NCI-H2171 treated with DMSO at 0.1 percent for 48 hours (cell line): ENCODE data around the gene RIC8B.

ENCODE experiments used
- DNase-seq: peaks from one replicate; lab custom pipeline; 2025; lab: John Stamatoyannopoulos, UW

RIC8B gene

DNA sequence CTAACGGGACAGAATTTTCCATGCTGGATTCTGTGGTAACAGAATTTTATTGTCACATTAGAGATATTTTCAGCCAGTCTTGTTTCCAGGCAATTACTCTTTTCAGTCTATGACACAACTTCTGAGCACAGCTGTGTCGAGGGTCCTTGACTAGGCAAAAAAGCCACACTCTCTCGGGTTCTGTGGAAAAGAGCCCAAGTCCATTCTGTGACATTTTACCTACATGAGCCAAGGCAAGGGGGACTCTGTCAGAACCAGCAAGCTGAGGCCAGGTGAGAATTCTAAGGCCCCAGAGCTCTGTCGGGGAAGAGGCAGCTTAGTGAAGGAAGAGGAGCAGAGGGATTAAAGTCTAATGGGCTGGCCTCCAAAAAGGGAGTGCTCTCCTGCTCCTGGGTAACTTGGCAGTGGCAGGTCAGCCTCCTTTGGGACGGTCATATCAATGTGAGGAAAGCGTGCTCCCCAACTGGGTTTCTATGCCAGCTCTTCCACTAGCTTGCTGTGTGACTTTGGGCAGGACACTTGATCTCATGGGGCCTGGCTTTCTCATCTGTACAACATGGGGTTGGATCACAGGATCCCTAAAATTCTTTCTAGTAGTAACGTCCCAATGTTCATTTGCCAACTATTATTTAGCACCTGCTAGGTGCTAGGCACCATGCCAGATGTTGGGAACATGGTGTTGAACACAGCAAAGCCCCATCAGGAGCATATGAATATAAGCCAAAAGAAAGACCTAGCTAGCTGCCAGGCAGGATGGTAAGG, 16.0 kb upstream of the RIC8B start:
- no peak for DNase-seq

DNA sequence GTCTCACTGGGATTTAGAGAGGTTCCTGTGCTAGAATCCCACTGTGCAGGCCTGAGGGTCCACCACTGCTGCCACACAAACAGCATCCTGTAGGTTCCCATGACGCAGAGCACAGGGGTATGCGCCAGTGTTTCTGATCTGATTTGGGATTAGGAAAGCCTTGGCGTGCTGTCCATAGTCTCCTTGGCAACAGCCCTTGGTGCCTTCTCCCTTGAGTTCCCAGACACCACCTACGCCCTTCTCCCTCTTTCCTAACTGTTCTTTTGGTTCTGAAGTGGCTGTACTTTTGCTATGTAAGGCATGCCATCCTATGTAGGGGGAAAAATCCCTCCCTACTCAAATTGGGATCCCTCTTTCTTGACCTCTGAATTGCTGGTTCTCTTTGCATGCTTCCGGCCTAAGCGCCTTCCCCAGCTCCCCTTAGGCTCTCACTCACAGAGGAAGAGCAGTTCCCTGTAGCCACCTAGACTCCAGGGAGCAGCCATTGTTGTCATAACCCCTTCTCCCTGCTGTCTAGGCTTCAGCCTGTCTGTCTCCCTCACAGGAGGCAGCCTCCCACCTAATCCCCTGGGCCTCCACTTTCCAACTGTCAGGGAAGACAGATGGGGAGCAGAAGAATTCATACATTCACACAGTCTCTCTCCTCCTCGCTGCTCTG, 14.8 kb upstream of the RIC8B start:
- DNase-seq, result peak; percentile 64

DNA sequence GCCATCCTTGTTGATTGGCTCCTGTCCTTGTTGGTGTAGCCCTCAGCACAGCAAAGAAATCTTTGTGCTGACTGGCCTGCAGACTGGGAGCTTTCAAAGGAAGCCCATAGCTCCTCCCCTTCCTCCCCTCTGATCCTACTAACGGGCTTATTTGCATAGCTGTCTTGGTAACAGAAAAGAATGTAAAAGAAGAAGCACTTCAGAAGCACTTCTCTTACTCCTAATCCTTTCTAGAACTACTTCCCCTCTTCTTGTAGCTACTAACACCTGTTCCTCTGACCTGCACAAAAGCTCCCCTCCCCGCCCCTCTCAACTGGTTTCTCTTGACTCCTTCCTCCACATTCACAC, 14.3 kb upstream of the RIC8B start:
- no peak for DNase-seq

DNA sequence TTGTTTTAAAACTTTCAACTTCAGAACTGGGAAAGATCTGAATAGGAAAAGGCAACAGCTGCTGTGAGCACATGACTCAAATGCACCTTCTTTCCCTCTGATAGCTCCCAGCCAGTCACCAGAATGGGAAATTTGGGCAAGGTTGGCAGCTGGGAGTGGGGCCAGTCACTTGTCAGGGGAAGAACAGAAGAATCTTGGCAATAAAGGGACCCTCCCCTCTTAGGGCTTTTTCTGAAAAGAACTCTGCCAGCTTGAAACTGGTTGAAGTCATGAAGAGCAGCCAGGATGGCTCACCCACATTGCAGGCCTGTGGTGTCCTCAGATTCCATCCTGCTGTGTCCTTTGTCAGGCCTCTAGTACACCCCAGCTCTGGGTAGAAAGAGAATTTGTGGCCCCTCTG, 10.3 kb upstream of the RIC8B start:
- no peak for DNase-seq

DNA sequence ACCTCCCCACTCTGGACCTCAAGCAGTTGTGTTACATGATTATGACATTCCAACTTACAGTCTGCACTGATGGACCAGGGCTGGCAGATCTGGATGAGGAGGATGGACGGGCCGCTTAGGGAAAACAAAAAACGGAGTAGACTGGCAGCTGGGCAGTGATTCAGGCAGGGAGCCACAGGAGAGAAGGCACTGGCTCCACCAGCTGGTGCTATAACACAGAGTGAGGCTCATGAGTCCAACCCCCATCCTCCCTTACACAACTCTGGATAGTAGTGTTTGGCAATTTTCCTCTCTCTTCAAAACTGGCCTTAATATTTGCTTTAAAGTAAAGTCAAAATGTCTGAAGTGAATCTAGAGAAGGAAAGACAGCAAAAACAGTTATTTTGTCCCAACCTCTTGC, 9.7 kb upstream of the RIC8B start:
- no peak for DNase-seq

DNA sequence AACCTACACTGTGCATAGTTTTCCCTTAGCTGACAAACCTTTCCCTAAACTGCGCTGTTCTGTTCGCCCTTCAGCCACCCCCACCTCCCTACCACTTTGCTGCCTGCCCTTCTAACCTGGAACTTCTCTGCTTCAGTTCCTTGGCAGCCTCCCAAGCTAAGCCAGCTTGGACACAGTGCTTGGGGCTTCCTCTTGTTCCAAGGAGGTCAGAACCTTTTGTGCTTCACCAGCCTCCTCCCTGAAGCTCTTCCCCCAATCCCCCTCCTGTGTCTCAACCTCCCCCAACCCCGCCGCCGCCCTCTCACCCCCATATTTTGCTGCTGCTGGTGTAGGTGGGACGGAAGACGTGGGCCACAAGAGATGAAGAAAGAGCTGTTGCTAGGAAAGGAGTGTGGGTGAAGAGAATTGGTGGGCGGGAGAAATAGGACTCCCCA, 8.1 kb upstream of the RIC8B start:
- DNase-seq, result no peak

DNA sequence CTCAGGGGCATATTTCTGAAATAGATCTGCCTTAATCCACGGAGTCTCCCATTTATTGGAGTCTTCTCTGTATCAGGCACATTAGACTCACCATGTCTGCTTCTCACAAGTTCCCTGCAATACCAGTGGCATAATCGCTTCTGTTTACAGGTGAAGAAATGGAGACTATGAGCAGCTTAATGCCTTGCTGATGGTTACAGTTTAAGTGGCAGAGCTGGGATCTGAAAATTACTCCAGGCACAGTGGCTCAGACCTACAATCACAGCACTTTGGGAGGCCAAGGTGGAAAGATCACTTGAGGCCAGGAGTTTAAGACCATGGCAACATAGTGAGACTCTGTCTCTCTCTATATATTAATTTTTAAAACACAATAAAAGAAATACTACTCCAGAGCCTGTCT, 7.3 kb upstream of the RIC8B start:
- no peak for DNase-seq

DNA sequence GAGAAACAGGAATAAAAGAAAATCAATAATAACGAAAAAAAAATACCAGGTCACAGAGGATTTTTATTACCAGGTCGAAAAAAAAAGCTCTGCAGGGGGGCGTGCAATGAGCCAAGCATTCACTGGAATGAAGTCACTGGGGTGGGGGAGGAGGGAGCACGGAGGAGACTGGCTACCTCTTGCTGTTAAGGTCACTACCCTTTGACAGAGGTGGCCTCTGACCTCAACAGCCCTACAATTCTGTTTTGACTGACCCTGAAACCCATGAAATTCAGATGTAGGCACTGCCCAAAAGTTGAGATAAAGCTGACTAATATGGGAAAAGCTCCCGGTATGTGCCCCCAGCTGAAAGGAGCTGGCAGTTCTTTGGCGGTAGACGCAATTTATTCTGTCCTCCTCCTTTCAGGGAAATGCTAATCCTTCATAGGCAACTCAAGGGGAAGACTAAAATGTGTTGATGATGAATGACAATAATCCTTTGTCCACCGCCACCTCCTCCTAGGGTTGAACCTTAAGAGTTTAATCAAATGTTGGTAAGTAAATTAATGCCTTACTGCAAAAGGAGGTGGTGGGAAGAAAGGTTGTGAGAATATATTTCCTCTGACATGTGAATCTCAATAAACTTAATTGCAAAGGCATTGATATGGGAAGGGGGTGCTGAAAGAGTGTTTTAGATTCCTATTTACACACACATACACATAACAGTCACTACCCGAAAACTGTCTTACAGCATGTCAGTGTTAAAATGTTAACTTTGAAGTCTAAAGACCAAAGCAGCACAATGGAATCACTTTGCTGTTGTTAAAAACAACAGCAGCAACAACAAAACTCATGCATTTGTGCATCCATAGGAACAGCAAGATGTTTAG, 6.3 kb upstream of the RIC8B start:
- no peak for DNase-seq

DNA sequence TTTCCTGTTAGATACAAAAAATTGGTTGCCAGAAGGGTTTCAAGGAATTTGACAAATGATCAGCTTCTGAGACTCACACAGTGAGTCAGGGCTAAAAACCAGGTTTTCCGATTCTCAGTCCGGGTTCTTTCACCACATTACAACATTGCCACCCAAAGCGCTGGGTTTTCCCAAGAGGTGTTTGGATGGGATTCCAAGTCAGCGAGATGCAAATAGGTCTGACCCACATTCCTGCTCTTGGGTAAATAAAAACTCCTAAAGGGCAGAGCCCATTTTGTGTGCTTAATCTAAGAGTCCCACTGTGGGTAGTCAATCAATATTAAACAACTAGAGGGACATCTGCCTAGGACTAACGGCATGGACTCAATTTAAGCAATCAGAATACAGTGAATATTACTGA, 5.4 kb upstream of the RIC8B start:
- no peak for DNase-seq

DNA sequence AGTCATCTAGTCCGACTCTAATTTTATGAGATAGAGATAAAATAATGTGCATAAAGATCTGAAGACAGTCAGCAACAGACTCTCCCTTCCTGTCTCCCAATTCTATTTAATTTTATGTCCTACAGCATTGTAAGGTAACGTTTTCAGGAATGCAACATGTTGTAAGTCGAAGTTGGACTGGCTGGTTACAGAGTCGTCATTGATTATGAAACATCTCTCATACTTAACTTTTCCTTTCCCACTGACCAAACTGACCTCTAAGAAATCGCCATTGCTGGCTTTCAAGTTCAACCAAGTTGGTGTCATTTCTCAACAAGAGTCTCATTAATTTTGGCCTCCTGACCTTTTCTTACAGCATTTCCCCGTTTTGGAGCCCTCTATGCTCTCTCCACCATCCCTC, 4.9 kb upstream of the RIC8B start:
- no peak for DNase-seq

DNA sequence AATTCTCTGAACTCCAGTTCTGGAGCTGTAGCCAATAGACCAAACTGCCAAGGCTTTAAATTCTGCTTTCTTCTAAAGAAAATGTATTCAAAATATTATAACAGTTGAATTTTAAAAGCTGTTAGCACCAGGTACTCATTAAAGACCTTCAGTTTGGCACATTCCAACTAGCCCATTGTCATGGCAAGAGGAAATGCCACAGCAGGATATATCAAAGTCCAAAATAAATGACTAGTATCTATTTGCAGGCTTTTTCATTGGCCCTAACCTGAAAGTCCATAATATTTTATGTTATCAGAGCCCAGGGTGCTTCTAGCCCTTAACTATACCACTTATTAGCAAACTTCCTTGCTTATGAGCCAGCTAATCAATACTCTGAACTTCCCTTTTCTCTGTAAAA, 3.1 kb upstream of the RIC8B start:
- no peak for DNase-seq

DNA sequence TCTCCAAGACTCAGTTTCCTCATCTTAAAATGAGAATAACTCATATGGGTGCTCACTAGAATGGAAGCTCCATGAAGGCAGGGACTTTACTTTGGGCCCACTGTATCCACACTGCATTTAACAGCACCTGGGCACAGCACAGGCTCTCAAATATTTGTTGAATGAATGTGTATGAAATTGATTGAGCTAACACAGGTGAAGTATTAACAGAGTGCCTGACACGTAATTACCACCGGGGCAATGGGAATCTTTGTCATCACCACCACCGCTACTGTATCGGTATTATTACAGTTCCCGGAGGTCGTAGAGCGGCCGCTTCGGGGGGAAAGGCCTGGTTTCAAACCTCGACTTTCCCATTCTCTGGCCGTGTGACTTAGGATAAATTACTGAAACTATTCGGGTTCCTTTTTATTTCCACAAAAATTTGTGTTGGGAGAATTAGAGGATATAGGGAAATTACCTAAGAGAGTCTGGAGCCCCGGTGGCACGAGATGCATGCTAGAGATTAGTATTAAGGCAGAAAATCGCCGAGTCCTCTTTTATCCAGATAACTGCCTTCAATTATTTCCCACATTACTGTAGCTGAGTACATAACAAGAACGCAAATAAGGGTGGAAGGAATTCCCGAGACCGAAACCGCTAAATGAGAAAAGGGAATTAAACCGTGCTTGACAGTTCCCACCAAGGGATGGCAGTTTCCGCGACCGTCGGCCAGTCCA, 1.0 kb upstream of the RIC8B start:
- no peak for DNase-seq

DNA sequence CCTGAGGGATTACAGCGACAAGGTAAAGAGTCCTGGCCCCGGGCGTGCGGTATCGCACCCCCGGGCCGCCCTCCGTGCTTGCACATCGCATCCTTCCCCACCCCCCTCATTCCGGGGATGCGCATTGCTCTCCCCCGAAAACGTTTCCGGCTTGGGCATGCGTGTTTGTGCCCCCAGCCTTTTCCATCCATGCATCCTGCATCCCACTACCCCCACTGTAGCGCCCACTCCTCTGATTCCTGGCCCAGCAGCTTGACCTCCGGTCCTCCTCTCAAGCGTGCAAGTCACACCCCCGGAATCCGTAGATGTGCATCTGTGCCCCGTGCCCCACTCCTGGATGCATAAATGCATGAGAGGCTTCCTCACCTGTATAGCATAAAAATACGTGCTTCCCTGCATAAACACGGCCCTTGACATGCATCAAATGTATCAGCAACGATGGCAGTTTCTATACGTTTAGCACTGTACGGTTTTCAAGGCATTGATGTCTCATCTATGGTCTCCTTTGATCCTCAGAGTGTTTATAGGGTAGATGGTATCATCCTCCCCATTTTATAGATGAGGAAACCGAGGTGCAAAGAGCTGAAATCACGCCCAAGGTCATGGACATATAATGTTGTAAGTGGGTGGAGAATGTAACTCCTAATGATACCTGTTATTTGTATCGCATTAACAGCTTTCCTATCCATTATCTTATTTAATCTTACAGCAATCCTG, 484 bp downstream of the RIC8B start:
- no peak for DNase-seq

DNA sequence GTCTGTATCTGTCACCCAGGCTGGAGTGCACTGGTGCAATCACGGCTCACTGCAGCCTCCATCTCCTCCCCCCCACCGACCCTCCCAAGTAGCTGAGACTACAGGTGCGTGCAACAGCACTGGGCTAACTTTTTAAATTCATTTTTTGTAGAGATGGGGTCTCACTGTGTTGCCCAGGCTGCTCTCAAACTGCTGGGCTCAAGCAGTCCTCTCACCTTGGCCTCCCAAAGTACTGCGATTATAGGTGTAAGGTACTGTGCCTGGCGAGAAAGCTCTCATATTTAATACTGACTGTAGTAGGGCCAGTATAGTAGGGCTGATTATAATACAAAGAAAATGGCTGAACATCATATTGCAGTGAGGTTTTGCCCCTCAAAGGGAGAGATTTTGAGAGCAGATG, 2.4 kb downstream of the RIC8B start:
- DNase-seq, result no peak

DNA sequence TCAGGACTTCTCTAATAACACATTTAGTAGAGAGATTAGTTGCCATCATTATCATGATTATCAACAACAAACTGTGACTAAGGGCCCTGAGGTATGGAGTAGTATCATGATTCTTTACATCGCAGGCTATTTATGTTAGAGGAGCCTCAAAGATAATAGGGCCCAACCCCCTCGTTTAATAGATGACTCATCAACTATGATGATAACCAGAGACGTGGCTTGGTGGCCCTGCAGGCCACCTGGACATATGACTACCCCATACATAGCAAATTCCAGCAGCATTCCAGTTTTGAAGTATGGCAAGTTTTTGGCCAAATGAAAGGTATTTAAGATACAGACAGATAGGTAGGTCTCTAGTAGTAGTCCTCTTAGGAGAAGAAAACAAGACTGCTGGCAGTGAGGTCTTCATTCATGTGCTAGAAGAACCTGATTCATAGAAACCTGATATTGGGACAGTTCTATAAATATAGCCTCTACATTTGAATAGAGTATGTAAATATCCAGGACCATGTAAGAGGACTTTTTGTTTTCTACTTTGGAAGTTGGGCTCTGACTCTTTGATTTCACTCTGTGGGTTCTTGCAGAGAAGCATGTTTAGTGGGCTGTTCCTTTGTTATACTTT, 5.6 kb downstream of the RIC8B start:
- no peak for DNase-seq

DNA sequence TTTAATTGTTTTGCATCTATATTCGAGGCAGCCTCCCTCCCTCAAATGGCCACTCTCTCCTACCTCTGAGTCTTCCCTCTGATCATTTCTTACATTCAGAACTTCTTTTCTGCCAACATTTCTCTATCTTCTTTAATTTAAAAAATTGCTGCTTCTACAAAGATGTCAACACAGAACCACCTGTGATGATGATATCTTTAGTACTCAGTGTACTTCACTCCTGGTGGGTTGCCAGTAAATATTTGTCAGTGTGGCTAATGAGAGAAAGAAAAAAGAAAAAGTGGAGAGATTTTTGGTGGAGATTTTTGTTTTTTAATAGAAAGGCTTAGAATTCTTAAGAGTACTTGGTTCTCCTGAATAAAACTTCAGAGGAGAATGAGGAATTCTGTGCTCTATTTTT, 8.1 kb downstream of the RIC8B start:
- DNase-seq, result no peak

DNA sequence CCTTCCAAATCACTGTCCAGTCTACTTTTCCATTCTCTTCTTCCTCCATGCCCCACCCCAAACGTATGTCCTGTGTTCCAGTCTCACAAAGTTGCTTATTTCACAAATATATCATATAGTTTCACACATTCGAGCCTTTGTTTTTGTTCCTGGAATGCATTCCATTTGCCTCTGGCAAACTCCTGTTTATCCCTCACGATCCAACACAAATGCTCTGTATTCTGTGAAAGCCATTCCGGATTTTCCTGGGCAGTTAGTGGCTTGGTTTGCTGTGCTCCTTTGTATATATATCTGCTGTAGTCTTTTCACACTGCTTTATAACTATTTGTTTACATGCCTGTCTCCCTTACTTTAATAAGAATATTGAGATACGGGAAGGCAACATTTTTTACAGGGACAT, 9.0 kb downstream of the RIC8B start:
- DNase-seq, result no peak

DNA sequence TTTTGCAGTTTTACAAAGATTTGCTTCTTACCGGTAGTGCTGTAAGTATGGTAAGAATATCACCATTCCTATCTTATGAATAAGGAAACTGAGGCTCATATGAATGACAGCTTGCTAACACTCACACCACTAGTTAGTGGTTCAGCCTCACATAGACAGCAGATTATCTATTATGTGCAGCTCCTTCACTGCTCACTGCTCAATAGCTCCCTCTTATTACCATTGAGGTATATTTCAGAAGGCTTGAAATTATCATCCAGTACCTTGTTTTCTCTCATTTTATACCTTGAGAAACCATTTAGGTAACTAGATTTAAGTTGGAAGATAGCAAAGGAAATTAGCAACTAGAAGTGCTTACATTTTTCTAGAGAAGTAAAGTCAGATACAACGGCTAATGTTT, 15.5 kb downstream of the RIC8B start:
- no peak for DNase-seq

DNA sequence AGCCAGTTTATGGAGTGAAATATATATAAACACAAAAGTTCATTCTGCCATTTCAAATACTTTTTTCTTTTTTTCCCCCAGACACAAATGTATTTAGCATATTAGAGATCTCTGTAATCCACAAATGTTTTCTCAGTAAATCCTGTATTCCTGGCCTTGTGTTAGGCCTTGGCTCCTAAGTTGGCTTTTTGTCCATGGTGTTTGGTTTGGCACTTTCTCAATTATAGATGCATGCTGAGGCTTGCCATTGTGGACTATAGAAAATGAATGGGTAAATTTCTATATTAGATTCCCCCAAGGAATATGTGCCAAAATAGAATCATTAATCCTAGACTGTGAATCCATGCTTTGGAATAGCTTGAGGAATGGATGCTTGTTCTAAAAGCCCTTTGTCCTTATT, 17.0 kb downstream of the RIC8B start:
- DNase-seq, result no peak

DNA sequence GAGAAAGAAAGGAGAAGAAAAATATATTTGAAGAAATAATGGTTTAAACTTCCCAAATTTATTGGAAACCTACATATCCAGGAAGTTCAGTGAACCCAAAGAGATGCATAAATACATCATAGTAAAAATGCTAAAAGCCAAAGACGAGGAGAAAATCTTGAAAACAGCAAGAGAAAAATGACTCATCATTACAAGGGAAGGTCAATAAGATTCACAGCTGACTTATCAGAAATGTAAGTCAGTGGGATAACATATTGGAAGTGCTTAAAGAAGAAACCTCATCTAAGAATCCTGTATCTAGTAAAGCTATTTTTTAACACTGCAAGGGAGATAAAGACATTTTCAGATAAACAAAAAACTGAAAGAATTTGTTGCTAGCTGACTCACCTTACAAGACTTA, 19.9 kb downstream of the RIC8B start:
- DNase-seq, result no peak

DNA sequence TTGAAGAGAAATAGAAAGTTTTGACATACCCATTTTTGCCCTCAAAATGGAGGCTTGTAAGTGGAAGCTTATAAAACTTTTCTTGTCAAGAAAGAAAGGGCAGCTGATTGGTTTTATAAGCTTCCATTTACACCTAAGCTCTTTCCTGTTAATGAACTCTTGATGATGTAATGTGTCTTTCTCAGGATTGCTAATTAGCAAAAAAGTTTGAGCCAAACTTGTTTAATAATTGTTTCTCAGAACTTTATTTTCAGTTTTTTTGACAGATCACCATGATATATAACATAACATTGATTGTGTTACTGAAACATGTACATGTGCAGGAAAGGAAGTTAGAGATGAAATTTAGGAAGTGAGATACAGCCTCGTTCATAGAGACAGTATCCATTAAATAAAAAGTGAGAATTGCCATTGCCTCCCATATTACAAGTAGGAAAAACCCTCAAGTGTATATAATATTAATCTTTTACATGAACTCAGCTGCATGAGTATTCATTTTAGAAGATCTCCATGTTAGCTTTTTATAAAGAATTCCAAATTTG, 26.8 kb downstream of the RIC8B start:
- no peak for DNase-seq
